Renal cortex interstitium (tissue), 11 donors: ENCODE measurements around the gene PPFIA4. TPM values are rescaled to one million over a fixed set of nuclear protein-coding genes. Genes with fewer than 3 reads are reported as not detected.
A peak's percentile ranks its signal among the peaks of the same experiment; 100 is the strongest.

Experiments used
- DNase-seq, 11 donors: peaks; one replicate each; pipeline ENCODE4 v3.0.0-alpha.2; 2013; ENCODE audit warnings: low read depth in 9 of 11, low spot score in 4 of 11; ENCODE audit errors: extremely low read depth in 1 of 11
- polyA plus RNA-seq, 3 donors: library from polyadenylated mRNA; unstranded; fragments of 120-200 nt; gene quantifications; one replicate each; pipeline ENCODE4 v1.2.1, GENCODE V29; 2013; ENCODE audit not compliant: insufficient read length in 3 of 3

Gene PPFIA4
- polyA plus RNA-seq, 3 donors: 7.4 to 14.9 (median 8.5) TPM

DNA sequence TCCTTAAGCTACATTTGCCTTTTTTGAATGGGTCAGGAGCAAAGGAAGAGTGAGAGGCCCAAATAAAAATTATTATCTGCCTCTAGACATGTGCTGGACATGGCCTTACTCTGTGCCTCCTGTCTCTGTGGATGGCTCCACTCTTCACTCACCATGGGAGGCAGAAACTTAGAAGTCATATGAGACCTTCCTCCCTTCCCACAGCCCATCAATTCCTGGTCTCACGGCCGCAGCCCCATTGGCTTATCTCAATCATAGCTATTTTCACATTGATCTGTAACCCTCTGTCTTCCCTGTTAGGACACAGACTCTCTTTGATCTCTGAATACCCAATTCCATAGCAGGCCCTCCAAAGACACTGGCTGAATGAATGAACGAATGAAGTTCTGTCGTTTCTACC, 87.0 kb downstream of the PPFIA4 start:
- no peak for DNase-seq

DNA sequence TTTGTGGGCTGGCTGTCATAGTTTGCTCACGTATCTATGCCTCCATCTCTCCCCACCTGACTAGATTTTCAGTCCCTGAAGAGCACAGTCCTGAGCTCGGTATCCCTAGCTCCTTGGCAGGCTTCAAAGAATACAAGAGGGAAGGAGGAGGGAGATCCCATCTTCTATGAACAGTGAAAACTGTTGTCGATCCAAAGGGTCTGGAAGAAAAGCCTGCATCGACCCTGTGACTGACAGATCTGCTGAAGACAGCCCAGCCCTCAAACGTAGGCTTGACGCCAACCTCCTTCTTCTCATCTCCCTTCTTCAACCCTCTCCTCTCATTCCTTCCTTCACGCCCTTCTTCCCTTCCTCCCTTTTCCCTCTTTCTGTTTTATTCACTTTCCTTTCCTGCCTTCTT, 87.9 kb downstream of the PPFIA4 start:
- no peak for DNase-seq

DNA sequence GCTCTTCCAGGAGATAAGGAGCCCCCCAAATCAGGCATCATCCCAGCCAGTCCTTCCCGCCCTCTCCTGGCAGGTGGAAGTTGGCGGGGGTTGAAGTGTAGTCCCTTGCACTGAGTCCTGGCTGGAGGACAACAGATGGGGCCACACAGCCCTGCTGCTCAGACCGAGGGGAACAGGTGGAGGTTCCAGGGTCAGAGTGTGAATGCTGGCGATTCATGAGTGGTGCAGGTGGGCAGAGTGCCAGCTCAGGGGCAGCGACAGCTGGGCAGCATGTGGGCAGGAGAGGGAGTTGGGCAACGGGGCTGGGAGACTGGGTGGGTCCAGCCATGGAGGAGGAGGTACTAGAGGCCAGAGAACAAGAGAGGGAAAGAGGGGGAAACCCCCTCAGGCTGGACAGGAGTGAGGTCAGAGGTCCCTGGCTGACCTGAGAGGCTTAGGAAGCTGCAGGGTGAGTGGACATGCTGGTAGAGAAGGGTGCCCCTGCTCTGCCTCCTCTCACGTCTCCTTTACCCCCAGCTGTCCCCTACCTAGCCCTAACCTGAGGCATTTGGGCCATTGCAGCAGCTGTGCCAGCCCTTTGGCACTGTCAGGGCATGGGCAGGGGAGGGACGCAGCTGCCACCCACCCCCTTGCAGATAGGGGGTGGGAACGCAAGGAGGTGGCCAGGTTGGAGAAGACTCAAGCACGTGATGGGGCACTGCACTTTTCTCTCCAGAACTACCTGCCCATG, 90.0 kb downstream of the PPFIA4 start:
- DNase-seq: no peak

DNA sequence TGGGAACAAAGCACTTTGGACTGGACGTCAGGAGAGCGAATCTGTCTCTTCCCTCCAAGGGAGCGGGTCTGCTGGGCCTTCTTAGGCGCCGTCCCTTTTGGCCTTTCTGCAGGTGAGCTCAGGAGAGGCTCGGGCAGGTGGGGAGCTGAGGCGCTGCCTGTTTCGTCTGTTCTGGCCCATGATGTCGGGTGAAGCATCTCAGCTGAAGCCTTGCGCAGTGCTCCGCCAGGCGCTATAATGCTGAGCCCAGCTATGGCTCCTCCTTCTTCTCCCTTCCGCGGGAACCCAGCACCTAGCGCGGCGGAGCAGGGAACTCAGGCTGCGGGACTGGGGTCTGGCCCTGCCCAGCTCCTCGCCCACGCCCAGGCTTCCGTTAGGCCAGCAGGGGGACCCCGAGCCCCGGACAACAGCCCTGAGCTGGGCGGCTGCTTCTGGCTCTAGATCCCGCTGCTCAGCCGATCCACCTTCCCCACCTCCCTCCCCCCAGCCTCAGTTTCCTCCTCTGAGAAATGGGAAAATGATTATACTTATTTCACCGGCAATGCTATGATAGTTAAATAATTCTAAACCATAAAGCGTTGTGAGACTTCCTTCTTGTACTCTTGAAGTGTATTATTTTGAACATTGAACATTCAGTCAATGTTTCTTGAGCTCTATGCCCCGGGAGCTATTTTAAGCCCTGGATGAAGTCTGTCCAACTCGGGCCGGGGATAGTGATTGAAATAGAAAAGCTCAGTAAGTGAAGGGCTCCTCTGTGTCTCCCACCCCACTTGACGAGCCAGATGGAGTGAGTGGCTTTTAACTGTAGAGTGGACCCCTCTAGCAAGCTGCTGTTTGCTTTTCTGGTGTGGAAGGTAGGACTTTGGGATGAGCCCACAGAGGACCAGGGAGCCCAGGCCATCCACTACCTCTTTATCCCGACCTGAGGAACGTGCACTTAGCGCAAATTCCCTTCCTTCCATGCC, 91.6 kb downstream of the PPFIA4 start:
- peak in 8 of 11 donors; percentile 58 to 72 (median 64) for DNase-seq

DNA sequence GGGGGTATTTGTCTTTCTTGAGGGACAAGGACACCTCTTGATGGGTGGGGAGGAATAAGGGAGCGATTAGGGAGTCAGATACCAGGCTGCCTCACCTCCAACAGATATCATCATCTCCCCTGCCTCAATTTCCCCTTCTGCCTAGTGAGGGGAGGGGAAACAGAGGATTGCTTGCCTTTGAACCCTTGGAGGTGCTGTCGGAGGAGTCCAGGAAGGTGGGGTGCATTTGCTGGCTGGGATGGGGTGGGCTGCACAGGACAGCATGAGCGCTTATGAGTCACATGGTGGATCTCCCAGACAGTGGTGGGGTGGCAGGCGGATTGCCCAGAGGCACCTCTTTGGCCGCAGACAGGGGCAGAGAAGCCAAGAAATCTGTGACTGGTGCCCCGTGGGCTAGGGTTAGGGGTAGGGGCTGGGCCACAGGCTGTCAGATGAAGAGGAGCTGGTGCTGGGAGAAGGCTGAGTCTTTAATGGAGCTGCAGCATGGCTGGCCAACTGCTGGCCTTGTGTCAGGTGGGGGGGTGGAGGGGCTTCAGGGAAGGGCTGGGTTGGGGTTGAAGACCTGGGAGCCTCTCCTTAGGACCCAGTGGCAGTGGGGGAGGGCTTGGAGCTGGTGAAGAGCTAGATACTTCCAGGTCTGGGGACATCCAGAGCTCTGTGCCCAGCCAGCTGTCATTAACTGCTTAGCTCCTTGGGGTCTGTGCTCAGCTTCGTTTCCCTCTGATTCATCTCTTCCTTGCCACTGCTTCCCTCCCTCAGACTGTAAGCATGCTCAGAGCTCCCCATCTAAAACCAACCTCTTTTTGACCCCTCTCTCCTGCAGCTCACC, 94.2 kb downstream of the PPFIA4 start:
- no peak for DNase-seq

DNA sequence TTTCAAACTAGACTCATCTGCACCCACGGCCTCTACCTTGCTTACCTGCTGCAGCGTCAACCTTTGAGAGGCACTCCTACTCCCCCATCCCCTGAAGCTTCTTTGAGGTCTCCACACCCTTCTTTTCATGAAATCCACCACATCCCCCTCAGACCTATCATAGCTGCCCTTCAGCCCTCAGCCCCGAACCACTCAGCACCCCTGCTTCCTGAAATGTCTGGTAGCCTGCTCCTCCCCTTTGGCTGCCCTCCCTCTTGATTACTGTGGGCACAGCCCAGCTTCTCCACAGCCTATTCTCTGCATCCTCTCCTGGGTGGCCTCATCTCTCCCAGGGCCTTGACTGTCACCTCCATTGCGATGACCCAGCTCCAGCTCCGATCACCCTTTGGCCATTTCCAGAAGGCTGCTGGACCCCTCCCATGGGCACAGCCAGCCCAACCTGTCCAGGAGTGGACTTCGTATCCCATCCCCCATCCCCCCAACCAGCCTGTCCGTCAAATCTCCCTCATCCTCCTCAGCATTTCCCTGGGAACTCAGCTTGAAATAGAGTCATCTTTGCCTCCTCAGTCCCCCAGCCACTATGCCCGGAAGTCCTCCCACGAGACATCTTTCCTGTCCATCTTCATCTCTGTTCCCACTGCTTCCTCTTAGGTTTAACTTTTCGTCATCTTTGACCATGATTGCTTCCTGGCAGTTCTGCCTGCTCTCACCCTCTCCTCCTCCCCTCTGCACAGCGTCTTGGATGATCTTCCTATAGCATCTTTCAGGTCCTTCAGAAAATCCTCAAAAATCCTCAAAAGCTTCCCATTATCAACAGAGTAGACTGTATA, 95.1 kb downstream of the PPFIA4 start:
- no peak for DNase-seq

DNA sequence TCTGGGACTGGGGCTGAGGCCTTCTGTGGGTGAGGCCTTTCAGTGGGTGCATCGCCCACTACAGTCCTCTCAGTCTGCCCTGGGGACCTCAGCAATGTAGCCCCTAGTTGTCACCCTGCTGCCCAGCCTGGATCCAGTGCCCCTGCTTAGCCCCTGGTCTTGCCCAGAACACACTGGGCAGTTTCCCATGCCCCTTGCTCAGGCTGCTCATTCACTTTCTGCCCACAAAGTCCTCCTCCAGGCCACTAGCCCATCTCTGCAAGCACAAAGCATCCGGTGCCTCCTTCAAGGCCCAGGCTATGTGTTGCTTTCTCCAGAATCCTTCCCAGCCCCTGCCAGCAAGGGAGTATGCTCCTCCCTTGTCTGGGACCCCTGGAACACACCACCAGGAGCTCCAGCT, 95.9 kb downstream of the PPFIA4 start:
- DNase-seq: no peak

DNA sequence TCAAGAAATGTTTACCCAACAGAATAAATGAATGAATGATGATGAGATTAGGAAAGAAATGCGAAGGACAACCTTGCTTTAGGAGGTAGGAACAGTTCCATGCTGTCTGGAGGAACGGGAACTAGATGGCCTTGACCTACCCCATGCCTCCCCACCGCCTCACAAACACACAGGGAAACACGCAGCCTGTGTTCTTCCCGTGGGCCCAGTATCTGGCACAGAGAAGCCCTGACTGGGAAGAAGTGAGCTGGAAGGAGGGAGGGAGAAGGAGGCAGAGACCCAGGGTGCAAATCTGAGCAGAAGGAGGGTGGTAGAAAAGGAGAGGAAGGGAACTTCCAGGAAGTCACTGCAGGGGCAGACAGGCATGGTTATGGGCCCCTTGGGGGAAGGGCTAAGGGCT, 97.7 kb downstream of the PPFIA4 start:
- DNase-seq: no peak

DNA sequence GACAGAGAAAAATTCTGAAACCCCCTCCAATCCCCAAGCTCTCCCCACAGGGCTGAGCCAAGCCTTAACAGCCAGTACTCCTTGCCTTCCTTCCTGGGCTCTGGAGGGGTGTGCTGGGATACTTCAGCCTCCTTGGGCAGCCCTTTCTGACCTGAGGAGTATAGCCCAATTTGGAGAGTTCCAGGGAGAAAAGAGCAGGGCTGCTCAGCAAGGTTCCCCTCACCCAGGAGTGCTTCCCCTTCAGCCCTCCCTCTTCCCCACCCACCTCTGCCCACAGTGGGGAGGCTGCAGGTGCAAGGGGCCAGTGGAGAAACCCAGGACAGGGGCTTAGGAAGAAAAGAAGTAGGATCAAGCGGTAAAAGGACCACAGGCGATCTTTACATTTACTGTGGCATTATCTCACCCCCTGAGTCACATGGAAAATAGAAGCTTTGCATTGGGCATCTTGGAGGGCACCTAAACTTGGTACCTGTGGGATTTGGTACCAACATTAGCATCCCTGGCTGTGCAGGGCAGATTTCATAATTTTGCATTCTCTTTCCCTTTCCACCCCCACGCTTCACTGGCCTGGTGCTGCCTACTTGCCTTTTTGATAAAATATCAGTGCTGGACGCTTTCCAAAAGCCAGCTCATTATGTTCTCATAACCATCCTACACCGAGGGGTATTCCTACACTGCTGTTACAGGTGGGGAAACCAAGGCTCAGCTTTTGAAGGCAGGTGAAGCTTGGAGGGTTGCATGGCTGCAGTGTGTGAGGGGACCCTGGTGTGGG, 98.4 kb downstream of the PPFIA4 start:
- DNase-seq: no peak

DNA sequence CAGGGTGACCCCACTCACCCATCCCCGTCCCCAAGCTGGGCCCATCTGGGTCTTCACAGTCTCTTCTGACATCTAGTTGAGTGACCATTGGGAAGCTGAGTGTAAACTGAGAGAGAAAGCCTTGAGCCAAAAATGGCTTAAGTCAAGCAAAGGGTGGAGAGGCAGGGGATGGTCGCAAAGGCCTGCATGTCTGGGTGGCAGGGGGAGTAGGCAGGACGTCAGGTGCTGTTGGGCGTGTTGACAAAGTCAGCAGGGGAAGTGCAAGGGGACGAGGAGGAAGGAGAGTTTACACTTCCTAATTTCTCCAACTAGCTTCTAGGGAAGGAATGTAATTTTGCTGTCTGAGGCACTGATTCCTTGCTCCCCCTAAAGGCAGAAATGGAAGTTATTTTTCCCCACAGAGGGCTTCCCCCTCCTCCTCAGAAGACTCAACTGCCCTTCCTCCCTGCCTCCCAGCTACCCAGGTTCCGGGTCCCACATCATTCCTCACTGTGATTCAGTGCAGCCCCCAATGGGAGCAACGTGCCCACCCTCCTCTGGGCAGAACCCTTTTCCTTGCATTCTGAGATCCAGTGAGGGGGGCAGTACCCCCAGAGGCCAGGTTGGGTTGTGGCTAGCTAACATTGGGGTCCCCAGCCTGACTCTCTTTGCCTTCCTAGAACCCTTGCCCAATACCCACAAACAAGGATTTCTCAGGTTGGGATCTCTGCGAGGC, 100.0 kb downstream of the PPFIA4 start:
- peak in 3 of 11 donors; percentile 45 to 56 (median 56) for DNase-seq

DNA sequence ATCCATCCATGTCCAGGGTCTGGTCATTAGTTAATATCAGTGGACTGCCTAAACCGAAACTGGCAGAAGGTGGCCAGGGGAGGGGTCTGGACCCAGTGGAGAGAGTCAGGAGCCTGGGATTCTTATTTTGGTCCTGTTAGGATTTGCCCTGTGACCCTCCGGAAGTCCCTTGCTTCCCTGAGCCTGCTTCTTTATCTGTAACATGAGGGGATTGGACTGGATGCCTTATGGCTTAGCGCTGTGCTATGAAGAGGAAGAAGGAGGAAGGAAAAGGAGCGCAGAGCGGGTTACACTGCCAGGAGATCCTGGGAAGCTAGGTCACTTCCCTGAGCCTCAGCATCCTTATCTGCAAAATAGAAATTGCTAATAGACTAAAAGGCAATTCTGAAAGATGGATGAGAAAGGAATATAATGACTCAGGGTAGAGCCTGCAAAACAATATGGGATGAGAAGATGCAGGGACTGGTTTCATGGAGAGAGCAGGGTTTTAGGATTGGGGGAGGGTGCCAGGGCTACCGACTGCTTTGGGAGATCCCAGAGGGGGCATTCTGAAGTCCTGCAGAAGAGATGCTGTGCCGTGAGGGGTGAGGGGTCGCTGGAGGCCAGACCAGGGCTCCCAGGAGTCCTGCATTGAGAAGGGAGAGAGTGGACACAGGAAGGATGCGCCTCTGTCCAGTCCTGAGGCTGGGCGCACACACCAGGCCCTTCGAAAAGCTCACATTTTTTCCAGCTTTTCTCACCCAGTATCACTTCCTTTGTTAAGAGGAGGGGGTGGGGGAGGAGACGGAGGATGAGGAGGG, 100.8 kb downstream of the PPFIA4 start:
- no peak for DNase-seq

DNA sequence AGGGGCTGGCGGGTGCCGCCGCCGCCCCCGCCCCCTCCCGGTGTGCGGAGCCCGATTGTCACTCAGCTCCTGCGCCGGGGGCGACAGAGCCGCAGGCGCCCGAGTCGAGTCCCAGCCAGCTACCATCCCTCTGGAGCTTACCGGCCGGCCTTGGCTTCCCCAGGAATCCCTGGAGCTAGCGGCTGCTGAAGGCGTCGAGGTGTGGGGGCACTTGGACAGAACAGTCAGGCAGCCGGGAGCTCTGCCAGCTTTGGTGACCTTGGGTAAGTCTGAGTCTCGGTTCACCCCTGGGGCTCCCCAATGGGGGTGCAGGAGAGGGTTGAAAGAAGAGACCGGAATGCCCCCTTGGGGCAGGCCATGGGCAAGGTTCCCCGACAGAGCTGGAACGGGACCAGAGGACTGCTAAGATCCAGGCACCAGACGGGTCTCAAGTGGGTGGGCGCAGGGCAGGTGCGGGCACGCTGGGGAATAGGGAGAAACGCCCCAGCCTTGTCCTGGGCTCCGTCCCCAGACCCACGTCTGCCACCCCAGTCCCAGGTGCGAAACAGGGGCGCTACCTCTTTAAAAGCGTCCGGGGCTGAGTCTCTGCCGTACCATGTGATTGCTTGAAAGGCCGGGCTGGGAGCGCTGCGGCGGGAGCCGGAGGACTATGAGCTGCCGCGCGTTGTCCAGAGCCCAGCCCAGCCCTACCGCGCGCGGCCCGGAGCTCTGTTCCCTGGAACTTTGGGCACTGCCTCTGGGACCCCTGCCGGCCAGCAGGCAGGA, 101.6 kb downstream of the PPFIA4 start, which contains the start of gene ADORA1:
ADORA1 (plus strand) TSS at position 61 of the 765 bp plus-strand sequence. CDS start 1,116 bp downstream, outside the sequence.
- DNase-seq: peak in 7 of 11 donors; percentile 45 to 61 (median 59)

DNA sequence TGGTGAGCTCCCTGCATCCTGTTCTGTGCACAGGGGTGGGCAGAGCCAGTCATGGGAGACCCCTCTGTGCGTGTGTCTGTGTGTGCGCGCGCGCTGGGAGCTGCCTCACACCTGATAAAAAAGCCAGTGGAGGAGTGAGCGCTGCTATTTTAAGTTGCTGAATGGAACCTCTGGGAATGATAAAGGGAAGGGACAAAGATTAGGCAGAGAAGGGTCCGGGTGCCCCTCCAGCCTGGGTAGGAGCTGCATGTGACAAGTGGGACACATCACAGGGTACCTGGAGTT, 102.1 kb downstream of the PPFIA4 start:
- DNase-seq: no peak
